ENCODE results near the gene TRAPPC2.

The TRAPPC2 gene

GRCh38 chrX:13664020-13664419, 70.4 kb downstream of the TRAPPC2 start:
- no peak for DNase-seq

DNA sequence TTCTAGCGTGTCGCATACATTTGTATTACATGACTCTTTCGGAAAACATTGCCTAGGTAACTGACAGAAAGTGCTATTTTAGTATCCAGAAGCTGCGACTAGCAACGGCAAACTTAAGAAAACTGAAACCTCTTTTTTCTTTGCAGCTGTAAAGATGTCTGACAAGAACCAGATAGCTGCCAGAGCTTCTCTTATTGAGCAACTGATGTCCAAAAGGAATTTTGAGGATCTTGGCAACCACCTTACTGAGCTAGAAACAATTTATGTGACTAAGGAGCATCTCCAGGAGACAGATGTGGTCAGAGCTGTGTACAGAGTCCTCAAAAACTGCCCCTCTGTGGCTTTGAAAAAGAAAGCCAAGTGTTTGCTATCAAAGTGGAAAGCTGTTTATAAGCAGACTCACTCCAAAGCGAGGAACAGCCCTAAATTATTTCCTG, 72.0 kb downstream of the TRAPPC2 start:
- no peak for DNase-seq

All from CD4-positive, alpha-beta T cell treated with Interleukin-6 for 4 hours (primary cell).